ENCODE data around the gene GDI2. TPM values are rescaled to one million over a fixed set of nuclear protein-coding genes. Genes with fewer than 3 reads are reported as not detected.
"Not testable (repeated sequence)": the region's sequence is repeated elsewhere in the genome, so short reads cannot be mapped to it uniquely, and the experiment has no call there.

The GDI2 gene
- total and polyA plus RNA-seq, 2 of the 13 experiments (the other 11 are each of a cell fraction or from before 2014, with no cell fraction given), result 153 to 477 TPM

DNA sequence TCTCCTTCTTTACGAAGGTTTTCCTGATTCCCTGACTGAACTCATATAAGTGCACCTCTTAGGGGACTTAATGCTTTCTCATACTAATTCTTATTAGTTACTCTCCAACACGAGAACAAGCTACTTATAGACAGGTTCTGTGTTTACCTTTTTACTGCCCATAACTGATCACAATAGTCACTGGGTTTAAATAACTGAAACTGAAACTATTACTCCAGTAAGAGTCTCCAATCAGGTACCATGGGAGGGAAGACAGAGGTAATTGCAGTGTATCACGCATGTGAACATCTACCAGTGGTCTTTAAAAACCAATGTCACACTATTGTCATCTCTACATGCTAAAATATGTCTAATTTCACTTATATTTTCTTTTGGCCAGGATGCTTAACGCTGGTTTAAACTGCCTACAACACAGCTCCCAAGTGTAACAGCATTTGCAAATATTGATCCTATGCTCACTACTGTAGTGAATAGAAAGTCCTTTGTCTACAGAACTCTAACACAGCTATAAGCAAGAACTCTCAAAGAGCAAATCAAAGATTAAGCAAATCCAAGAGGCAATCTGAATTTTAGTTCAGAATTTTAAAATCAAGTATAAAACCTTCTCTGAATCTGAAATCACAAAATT lies 3.6 kb downstream of the GDI2 start (continued):
- TF ChIP-seq, protein P1, sequence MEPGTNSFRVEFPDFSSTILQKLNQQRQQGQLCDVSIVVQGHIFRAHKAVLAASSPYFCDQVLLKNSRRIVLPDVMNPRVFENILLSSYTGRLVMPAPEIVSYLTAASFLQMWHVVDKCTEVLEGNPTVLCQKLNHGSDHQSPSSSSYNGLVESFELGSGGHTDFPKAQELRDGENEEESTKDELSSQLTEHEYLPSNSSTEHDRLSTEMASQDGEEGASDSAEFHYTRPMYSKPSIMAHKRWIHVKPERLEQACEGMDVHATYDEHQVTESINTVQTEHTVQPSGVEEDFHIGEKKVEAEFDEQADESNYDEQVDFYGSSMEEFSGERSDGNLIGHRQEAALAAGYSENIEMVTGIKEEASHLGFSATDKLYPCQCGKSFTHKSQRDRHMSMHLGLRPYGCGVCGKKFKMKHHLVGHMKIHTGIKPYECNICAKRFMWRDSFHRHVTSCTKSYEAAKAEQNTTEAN (CRISPR knock-in tag; conservative IDR thresholded peaks at IDR 0.05), result peak; percentile 95
- TF ChIP-seq BRD4 (CRISPR knock-in tag; IDR thresholded peaks at IDR 0.05) (no peak), ONECUT2 (CRISPR knock-in tag; IDR thresholded peaks at IDR 0.05) (peak; percentile 39; the same call in 1 of the 2 replicates), FOXA1 (IDR thresholded peaks at IDR 0.05) (no peak), FOXA1 (CRISPR knock-in tag; IDR thresholded peaks at IDR 0.05) (peak; percentile 27; the same call in 1 of the 2 replicates), FOXA3 (CRISPR knock-in tag; IDR thresholded peaks at IDR 0.05) (peak; percentile 37; the same call in 1 of the 2 replicates)

DNA sequence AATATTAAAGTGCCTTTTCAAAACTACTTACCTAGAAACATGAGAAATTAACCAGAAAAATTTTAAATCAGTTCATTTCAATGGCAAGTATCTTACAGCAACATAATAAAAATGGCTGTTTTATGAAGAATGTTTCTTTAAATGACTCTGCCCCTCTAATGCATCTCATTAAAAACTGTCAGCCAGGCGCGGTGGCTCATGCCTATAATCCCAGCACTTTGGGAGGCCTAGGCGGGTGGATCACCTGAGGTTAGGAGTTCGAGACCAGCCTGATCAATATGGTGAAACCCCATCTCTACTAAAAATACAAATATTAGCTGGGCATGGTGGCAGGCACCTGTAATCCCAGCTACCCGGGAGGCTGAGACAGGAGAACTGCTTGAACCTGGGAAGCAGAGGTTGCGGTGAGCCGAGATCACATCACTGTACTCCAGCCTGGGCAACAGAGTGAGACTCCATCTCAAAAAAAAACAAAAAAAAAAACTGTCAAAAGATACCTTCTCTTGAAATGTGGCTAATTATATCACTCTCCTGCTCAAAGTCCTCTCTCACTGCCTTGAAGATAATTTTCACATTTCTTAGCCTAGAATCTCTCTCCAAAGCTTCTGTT lies 4.3 kb downstream of the GDI2 start:
- peaks cover 91% of the 10 kb centered on the region for H3K79me2 ChIP-seq (ENCODE audit: insufficient read depth, low read length)
- FAIRE-seq, result not testable (repeated sequence)
- peak overlapping the region; percentile 23; the same call in 1 of the 2 replicates for H3K9ac ChIP-seq (ENCODE audit: insufficient read depth, low read depth, low read length)

More for the DNA sequence above, 4.3 kb downstream of the GDI2 start:
- Histone ChIP-seq H3K4me3 (replicated peaks in 1 of 3; ENCODE audit: insufficient read depth in 1 of 3, low read depth in 2 of 3, low read length in 3 of 3) (peak overlapping the region in 1 of 3 experiments; percentile 97; a peak in 1 of 6 replicates), H3K4me2 (ENCODE audit: low read depth, low read length) (peak overlapping the region; percentile 90), H3K27ac (ENCODE audit: extremely low read length, insufficient read depth, low read length) (peak overlapping the region; percentile 24), H4K20me1 (ENCODE audit: insufficient read depth, low read length) (peaks cover 87% of the 10 kb centered on the region), H3K4me1 (ENCODE audit: insufficient read depth, low read length) (peaks cover 72% of the 10 kb centered on the region), H3K36me3 (replicated peaks in 1 of 2; ENCODE audit: control insufficient read depth in 1 of 2, insufficient read depth in 2 of 2, low read length in 2 of 2) (peaks cover 2 to 14% of the 10 kb centered on the region in 2 experiments; a peak in 3 of 5 replicates)
- TF ChIP-seq ZNF121 (CRISPR knock-in tag; IDR thresholded peaks at IDR 0.05), result peak; percentile 61; the same call in 1 of the 2 replicates
- TF ChIP-seq ZNF337 (CRISPR knock-in tag; IDR thresholded peaks at IDR 0.05; ENCODE audit: borderline replicate concordance, low read depth), result 0 out of 2 replicates have a peak, but pooled peaks have one; percentile 12
- TF ChIP-seq RBFOX2 (IDR thresholded peaks at IDR 0.05; ENCODE audit: low read depth, low read length), result peak; percentile 32; the same call in 1 of the 2 replicates
- in situ Hi-C loops (cut with HindIII; ENCODE audit: extremely low pct_ligation_motif_present, low pct_unique_long_range_greater_than_20kb); DNase-seq (ENCODE audit: low spot score); BruUV-seq (replicated peaks); ATAC-seq; H3K27me3 ChIP-seq (ENCODE audit: control insufficient read depth in 1 of 2, insufficient read depth in 2 of 2, low read length in 2 of 2); H2AFZ ChIP-seq (ENCODE audit: low read length); CTCF ChIA-PET (ENCODE audit: low intra/inter-chr PET ratio, low total read pairs); H3K9me3 ChIP-seq (ENCODE audit: low read length): not testable (repeated sequence)
- 89% methylated on average over 7 of the region's 7 CpGs for WGBS (ENCODE audit: low lambda C conversion rate)
- POLR2A ChIA-PET, result interaction anchor here (1.5 to 2.2 kb wide), 2 partner anchors 9 to 31 kb away, joined by 4 to 8 read pairs; no protein-coding TSS in a partner anchor
- intact Hi-C loops (cut with micrococcal nuclease; ENCODE audit: unreplicated experiment), result loop anchor here (1.0 kb wide), 1 partner anchor 64 kb away; no protein-coding TSS in a partner anchor
